Measurements from ENCODE around the gene FOSL2.
A peak's percentile ranks its signal among the peaks of the same experiment; 100 is the strongest.
"Not testable (repeated sequence)": the region's sequence is repeated elsewhere in the genome, so short reads cannot be mapped to it uniquely, and the experiment has no call there.

The FOSL2 gene

GRCh38 chr2:28357948-28358667, 34.5 kb upstream of the FOSL2 start:
- no peak for DNase-seq (ENCODE audit: low read depth)

GRCh38 chr2:28358668-28359201, 33.9 kb upstream of the FOSL2 start:
- DNase-seq (ENCODE audit: low read depth) = no peak

GRCh38 chr2:28359222-28360057, 33.2 kb upstream of the FOSL2 start:
- DNase-seq (ENCODE audit: low read depth) = peak; percentile 61

- no peak for DNase-seq (ENCODE audit: low read depth)
Observed at GRCh38 chr2:28360058-28360717, 32.5 kb upstream of the FOSL2 start.

- no peak for DNase-seq (ENCODE audit: low read depth)
Observed at GRCh38 chr2:28360718-28361293, 31.9 kb upstream of the FOSL2 start.

- DNase-seq (ENCODE audit: low read depth) = no peak
Observed at GRCh38 chr2:28361991-28362710, 30.5 kb upstream of the FOSL2 start.

GRCh38 chr2:28362991-28363521, 29.6 kb upstream of the FOSL2 start:
- no peak for DNase-seq (ENCODE audit: low read depth)

GRCh38 chr2:28363686-28364280, 28.9 kb upstream of the FOSL2 start:
- DNase-seq (ENCODE audit: low read depth) = no peak

GRCh38 chr2:28364610-28365009, 28.0 kb upstream of the FOSL2 start:
- no peak for DNase-seq (ENCODE audit: low read depth)

- DNase-seq (ENCODE audit: low read depth) = no peak
Observed at GRCh38 chr2:28365158-28365557, 27.5 kb upstream of the FOSL2 start.

GRCh38 chr2:28366149-28366495, 26.5 kb upstream of the FOSL2 start:
- DNase-seq (ENCODE audit: low read depth) = no peak

GRCh38 chr2:28366496-28367282, 26.0 kb upstream of the FOSL2 start:
- no peak for DNase-seq (ENCODE audit: low read depth)

- no peak for DNase-seq (ENCODE audit: low read depth)
Observed at GRCh38 chr2:28367667-28368356, 24.8 kb upstream of the FOSL2 start.

GRCh38 chr2:28368357-28368798, 24.3 kb upstream of the FOSL2 start:
- DNase-seq (ENCODE audit: low read depth) = no peak

- DNase-seq (ENCODE audit: low read depth) = no peak
Observed at GRCh38 chr2:28369358-28369757, 23.3 kb upstream of the FOSL2 start.

GRCh38 chr2:28370354-28370753, 22.3 kb upstream of the FOSL2 start:
- no peak for DNase-seq (ENCODE audit: low read depth)

GRCh38 chr2:28371728-28372127, 20.9 kb upstream of the FOSL2 start:
- not testable (repeated sequence) for DNase-seq (ENCODE audit: low read depth)

- no peak for DNase-seq (ENCODE audit: low read depth)
Observed at GRCh38 chr2:28373854-28374253, 18.8 kb upstream of the FOSL2 start.

GRCh38 chr2:28374331-28374730, 18.3 kb upstream of the FOSL2 start:
- DNase-seq (ENCODE audit: low read depth) = no peak

Data from T follicular helper cell (primary cell).